GM21381 (cell line): ENCODE data around the gene CD9.
"Not testable (repeated sequence)": the region's sequence is repeated elsewhere in the genome, so short reads cannot be mapped to it uniquely, and the experiment has no call there.

Experiments used
- ATAC-seq: cut with Tn5 transposase; IDR thresholded peaks from one replicate; pipeline ENCODE4 v1.9.1; 2021; ENCODE audit warnings: mild to moderate bottlenecking, moderate library complexity; ENCODE audit not compliant: unreplicated experiment

CD9 gene

DNA sequence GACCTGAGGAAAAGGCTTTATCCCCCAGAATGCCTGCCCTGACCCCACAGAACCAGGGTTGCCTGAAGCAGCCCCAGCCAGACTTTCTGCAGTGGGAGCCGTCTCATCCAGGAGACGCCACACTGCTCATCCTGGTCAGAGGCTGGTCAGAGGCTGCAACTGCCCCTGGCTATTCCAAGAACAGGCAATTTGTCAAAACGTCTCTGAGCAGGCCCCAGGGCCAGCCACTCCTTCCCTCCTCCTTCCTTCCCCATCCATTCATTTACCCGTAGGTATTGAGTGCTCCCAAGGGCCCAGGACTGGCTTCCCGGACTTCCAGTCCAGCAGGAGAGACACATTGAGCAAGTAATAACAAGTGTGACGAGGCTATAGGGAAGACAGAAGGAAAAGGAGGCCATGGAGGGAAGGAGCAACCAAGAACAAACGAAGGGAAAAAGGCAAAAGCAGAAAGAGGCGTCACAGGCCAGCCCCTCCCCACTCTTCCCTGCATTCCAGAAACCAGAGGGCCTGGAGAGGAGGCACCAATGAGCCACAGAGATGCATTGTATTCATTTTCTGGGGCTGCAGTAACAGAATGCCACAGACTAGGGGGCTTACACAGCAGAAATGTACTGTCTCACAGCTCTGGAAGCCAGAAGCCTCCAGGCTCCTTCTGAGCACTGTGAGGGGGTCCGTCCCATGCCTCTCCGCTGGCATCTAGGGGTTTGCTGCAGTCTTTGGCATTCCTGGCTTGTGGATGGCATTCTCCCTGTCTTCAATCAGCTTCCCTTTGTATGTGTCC, 21.0 kb upstream of the CD9 start:
- no peak for ATAC-seq

DNA sequence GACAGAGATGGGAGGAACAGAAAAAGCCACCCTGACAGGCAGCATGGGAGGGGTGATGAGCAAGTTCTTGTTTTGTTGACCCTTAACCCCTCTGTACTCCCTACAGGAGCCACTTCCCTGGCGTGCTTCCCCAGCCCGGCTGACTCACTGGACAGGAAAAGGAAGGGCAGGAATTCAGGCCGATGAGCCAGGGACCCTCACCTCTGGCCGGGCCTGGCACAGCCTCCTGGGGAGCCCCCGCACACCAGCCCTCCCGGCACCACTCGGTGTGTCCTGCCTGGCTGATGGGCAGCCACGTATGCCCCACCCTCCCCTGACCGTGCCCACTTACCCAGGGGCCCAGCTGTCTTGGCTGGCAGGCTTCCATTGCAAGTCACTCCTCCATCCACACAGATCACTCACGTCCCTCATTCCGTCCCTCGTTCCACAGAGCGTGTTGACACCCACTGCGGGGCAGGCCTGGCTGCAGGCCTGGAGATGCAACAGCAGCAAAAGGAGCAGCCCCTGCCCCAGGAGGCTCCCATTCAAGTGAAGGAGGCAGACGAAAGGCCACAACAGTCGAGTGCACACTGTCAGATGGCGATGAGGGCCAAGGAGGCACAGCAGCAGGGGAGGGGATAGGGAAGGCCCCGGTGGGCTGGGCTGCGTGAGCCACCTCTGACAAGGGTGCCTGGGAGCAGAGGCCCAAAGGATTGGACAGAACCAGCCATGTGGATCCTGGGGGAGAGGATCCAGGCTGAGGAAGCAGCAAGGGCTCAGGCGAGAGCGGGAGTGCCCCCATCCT, 19.7 kb upstream of the CD9 start:
- no peak for ATAC-seq

GRCh38 chr12:6181166-6181565, 19.0 kb upstream of the CD9 start:
- ATAC-seq = no peak

DNA sequence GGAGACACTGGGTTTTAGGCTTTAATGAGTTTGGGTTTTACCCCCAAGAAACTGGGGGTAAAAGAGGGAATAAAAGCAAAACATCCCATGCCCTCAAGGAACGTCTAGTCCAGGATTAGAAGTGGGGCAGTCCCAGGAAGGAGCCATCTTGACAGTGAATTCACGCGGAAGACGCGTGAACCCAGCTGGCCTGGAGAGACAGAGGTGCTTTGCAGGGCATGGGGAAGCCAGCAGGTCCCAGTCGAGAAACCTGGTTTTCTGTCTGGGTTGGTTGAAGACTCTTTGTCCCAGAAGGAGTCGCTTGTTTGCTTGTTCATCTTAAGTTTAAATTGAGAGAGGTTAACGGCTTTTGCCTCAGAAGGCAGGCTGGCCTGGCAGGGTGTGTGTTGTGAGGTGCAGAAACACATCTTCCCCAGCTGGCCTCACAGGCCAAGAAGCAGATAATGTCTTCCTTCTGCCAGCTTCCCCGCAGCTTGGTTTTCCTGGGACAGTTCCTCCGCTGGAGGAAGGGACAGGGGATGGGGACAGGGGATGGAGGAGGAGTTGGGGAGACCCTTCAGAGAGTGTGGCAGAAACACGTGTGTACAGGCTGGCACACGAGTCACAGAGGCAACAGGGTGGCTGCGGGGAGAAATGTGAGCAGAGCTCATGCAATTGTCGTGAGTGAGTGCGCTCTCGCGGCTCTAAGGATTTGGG, 18.5 kb upstream of the CD9 start:
- ATAC-seq = no peak

GRCh38 chr12:6182279-6182898, 17.8 kb upstream of the CD9 start:
- ATAC-seq = no peak

- no peak for ATAC-seq
These were observed 16.3 kb upstream of the CD9 start for GRCh38 chr12:6183689-6184428.

DNA sequence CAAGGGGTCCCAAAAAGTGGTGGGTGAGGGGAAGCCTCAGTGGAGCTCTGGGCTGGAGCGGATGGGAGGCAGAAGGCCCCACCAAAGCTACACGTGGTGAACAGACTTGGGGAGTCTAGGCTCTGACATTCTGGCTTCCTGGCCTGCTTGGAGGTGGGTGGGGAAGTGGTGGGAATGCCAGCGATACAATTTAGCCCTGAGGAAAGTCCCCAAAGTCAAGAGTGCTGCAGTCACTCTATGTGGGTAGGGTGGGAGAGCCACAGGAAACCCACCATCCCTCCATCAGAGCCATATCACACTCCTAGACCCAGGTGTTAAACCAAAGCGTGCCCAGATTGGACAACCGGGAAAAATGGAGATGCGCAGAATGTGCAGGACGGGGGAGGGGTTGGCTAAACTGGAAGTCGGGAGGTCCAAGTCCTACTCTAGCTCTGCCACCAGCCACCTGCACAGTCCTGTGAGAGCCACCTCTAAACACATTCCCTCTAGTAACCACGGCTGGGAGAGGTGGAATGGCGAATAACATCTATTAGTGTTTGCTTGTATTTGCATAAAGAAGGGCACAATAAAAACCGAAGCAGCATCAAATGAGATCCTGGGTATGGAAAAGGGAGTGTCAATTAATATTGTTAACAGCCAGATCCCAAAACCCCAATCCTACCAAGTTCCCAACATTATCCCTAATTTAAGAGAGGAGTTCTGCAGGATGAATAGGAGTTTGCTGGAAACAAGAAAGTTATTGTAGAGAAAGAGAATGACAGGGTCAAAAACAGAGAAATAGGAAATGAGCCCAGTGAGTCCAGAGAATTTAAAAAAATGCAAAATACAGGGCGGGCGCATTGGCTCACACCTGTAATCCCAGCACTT, 14.0 kb upstream of the CD9 start:
- no peak for ATAC-seq

DNA sequence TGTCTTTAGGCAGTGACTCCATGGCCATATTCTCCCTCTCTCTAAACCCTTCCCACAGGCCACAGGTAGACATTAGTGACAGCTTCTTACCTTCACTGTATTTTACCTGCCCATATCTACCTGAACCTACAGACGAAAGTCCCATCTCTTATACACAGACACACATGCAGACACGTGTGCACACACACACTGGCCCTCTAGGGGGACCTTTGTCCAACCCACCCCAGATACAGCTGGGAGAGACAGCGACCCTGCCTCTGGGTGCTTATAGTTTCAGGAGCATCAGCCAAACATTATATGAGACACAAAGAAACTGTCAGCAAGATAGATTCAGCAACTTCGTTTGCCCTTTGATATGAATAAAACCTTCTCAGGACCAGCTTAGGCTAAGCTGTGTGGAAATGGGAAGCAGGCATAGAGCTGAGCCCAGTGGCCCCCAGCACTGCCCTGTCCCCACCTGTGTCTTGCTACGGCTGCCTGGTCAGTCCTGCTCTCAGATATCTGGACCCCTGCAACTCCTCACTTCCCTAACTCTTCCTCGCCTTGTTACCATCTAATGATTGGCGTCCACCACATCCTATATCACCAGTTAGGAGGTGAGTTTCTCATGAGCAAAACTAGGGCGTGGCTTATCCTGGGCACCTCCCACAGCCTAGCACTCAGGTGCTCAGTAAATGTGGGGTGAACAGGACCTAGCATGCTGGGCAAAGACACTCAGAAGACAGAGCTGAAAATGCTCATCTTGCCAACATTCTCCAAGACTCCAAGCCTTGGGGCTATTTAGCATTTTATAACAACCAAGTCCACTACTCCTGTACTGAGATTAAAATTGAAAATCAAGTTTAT, 12.0 kb upstream of the CD9 start:
- no peak for ATAC-seq

GRCh38 chr12:6189028-6189427, 11.2 kb upstream of the CD9 start:
- no peak for ATAC-seq

GRCh38 chr12:6189952-6190598, 10.1 kb upstream of the CD9 start:
- ATAC-seq = not testable (repeated sequence)

- not testable (repeated sequence) for ATAC-seq
These were observed 9.3 kb upstream of the CD9 start for GRCh38 chr12:6190767-6191530.

DNA sequence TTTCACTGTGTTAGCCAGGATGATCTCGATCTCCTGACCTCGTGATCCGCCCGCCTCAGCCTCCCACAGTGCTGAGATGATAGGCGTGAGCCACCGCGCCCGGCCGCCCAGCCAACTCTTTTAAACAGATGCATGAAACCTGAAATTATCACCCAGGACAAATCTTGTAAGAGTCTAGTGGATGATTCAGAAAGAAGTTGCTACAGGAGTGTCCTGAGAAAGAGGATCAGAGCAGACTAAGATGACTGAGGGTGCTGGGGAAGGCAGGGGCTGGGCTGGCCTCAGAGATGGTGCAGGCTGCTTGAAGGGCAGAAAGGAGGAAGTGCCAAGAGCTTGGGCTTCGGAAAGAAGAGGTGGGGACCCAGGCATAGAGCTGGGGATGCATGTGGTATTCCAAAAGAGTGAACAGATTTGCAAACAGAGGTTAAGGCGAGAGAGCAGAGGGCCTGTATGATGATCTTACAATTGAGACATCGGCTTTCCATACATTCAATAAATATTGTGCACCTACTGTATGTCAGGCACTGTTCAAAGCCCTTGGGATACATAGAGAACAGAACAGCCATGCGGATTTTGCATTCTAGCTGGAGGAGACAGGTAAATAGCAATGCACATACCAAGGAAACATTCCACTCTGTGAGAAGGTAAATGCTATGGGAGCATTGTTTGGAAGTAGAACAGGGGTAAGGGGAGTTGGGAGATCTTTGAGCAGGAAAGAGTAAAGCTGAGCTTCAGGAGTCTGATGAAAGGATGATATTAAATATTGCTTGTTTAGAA, 7.4 kb upstream of the CD9 start:
- ATAC-seq = no peak

DNA sequence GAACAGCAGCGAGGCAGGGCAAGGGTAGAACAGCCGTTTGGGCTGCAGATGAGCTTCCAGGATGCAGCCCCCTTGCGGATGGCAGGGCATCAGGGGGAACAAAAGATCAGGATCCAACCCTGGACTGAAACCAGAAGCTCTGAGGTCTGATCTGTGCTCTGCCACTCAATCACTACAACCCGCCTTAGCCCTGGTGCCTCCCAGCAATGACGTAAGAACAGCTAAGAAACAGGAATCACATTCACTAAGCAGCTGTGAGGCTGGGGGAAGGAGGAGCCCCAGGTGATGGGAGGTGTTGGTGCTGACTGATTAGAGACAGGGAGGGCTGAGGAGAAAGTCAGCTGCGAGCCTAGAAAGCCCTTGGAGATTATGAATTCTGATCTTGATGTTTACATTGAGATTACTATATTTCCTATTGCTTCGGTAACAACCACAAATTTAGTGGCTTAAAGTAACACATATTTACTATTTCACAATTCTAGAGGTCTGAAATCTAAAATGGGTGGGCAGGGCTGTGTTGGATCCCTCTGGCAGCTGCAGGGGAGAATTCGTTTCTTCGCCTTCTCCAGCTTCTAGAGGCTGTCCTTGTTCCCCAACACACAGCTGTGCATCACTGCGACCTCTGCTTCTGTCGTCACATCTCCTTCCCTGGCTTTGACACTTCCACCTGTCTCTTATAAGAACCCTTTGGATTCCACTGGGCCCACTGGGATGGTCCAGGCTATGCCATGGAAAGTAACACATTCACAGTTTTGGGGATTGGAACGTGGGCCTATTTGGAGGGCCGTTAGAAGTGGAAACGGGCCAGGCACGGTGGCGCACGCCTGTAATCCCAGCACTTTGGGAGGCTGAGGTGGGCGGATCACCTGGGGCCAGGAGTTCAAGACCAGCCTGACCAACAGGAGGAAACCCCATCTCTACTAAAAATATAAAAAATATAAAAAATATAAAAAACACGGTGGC, 6.1 kb upstream of the CD9 start:
- ATAC-seq = no peak

GRCh38 chr12:6195665-6196535, 4.3 kb upstream of the CD9 start:
- ATAC-seq = no peak

DNA sequence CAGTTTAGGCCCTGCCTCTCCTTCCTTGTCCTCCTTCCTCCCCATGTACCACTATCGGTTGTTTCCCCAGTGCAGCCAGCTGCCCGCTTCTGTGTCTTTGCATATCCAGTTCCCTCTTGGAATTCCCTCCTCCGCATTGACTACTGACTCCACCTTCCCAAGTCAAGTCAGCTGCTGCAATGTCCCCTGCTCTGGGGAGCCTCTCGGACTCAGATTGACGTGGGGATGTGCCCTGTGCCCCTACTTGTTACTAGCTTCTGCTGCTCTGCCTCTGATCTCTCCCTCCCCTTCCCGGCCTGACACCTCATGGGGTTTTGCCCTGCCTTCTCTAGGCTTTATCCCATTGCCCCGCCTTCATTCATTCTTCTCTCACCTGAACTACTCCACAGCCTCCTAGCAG, 2.1 kb upstream of the CD9 start:
- no peak for ATAC-seq
